Astrocyte (in vitro differentiated cells and primary cell): ENCODE measurements around the gene EML3. TPM values are rescaled to one million over a fixed set of nuclear protein-coding genes. Genes with fewer than 3 reads are reported as not detected.
A peak's percentile ranks its signal among the peaks of the same experiment; 100 is the strongest.

Experiments used
- DNase-seq: peaks from one replicate; pipeline ENCODE4 v3.0.0-alpha.2; 2010; ENCODE audit warnings: low read depth
- FAIRE-seq: peaks from 2 replicates; lab custom pipeline; 2011; peaks lifted over from hg19 to GRCh38; lab: Jason Lieb, UNC
- H2AFZ ChIP-seq: 2 replicates; pipeline ENCODE4 v1.6.0; 2012; ENCODE audit warnings: low read depth, low read length, inconsistent platforms
- H3K27ac ChIP-seq: 2 replicates; pipeline ENCODE4 v1.5.1; 2011; ENCODE audit warnings: low read depth, low read length, inconsistent platforms
- H3K27me3 ChIP-seq: 2 replicates; pipeline ENCODE4 v1.6.0; 2011; ENCODE audit warnings: low read length, inconsistent platforms; ENCODE audit not compliant: insufficient read depth
- H3K36me3 ChIP-seq: 2 replicates; pipeline ENCODE4 v1.5.1; 2011; ENCODE audit warnings: low read length, inconsistent platforms; ENCODE audit not compliant: insufficient read depth
- H3K4me1 ChIP-seq: 2 replicates; pipeline ENCODE4 v1.5.1; 2011; ENCODE audit warnings: low read length, inconsistent platforms; ENCODE audit not compliant: insufficient read depth
- H3K4me2 ChIP-seq: 2 replicates; pipeline ENCODE4 v1.6.0; 2012; ENCODE audit warnings: low read length, inconsistent platforms
- H3K4me3 ChIP-seq: 2 replicates; pipeline ENCODE4 v1.5.1; 2011; ENCODE audit warnings: low read depth, mild to moderate bottlenecking, low read length, inconsistent platforms; ENCODE audit not compliant: insufficient read depth
- H3K79me2 ChIP-seq: 2 replicates; pipeline ENCODE4 v1.6.0; 2012; ENCODE audit warnings: mild to moderate bottlenecking, low read length, inconsistent platforms; ENCODE audit not compliant: insufficient read depth
- H3K9ac ChIP-seq: 2 replicates; pipeline ENCODE4 v1.6.0; 2012; ENCODE audit warnings: mild to moderate bottlenecking, low read length, inconsistent platforms
- H3K9me3 ChIP-seq: 2 replicates; pipeline ENCODE4 v1.5.1; 2012; ENCODE audit warnings: low read depth, mild to moderate bottlenecking, low read length, inconsistent platforms; ENCODE audit not compliant: insufficient read depth
- H4K20me1 ChIP-seq: 2 replicates; pipeline ENCODE4 v1.6.0; 2012; ENCODE audit warnings: low read length, inconsistent platforms; ENCODE audit not compliant: insufficient read depth
- H3K27ac Mint-ChIP-seq: one replicate; pipeline ENCODE4 v1.8.0; 2021; ENCODE audit warnings: mild to moderate bottlenecking, mixed read lengths; ENCODE audit not compliant: unreplicated experiment
- H3K27me3 Mint-ChIP-seq: one replicate; pipeline ENCODE4 v1.8.0; 2021; ENCODE audit warnings: low read depth, mixed read lengths; ENCODE audit not compliant: unreplicated experiment
- H3K36me3 Mint-ChIP-seq: one replicate; pipeline ENCODE4 v1.8.0; 2021; ENCODE audit warnings: low read depth, mixed read lengths; ENCODE audit not compliant: unreplicated experiment
- H3K4me1 Mint-ChIP-seq: one replicate; pipeline ENCODE4 v1.8.0; 2021; ENCODE audit warnings: low read depth, mixed read lengths; ENCODE audit not compliant: unreplicated experiment
- H3K4me3 Mint-ChIP-seq: one replicate; pipeline ENCODE4 v1.8.0; 2021; ENCODE audit warnings: mild to moderate bottlenecking, moderate library complexity, mixed read lengths; ENCODE audit not compliant: unreplicated experiment
- H3K9me3 Mint-ChIP-seq: one replicate; pipeline ENCODE4 v1.8.0; 2021; ENCODE audit warnings: mild to moderate bottlenecking, mixed read lengths; ENCODE audit not compliant: unreplicated experiment
- EZH2 ChIP-seq: IDR thresholded peaks from 2 replicates; pipeline ENCODE4 v1.6.1; 2012; ENCODE audit warnings: mild to moderate bottlenecking, low read length, inconsistent platforms; ENCODE audit not compliant: insufficient read depth
- total RNA-seq: library from RNA; stranded (reverse); gene quantifications from 2 replicates; pipeline ENCODE4 v1.2.1, GENCODE V29; 2021
- TF ChIP-seq, protein P1 (sequence below): IDR thresholded peaks from 2 replicates; pipeline ENCODE4 v1.5.1; 2011; ENCODE audit warnings: low read depth, mild to moderate bottlenecking, inconsistent platforms, low read length, moderate library complexity; ENCODE audit not compliant: insufficient read depth

The EML3 gene
- total RNA-seq, 1 donor from 2014 or later = 25.5 TPM

DNA sequence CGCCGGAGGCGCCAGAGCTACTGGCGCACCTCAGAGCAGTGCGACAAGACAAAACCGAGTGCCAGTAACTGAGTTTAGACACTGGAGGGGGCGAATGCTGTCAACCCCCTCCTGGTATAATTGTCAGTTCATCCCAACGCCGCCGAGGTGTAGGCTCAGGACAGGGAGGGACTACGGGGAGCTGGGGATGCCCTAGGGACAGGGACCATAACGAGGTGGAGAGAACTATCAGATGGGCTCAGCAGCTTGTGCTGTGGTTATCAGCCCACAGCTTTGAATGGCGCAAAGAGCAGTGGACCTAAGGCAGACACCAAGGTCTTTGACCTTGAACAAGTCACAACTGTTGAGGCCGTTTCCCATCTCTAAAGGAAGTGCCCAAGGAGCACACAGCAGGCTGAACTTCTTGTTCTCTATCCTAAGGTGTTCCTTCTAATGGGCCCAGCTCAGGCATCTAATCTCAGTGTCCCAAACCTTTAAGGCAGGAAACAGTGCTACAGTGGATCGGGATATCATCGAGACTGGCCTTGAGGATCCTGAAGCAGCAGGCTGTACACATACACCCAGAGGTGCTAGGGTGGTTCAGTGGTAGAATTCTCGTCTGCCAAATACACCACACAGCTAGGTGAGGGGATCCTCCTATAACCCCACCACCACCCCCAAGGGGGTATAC, 20.3 kb downstream of the EML3 start:
- FAIRE-seq = no peak
- peak overlapping the region; percentile 79 for H2AFZ ChIP-seq

DNA sequence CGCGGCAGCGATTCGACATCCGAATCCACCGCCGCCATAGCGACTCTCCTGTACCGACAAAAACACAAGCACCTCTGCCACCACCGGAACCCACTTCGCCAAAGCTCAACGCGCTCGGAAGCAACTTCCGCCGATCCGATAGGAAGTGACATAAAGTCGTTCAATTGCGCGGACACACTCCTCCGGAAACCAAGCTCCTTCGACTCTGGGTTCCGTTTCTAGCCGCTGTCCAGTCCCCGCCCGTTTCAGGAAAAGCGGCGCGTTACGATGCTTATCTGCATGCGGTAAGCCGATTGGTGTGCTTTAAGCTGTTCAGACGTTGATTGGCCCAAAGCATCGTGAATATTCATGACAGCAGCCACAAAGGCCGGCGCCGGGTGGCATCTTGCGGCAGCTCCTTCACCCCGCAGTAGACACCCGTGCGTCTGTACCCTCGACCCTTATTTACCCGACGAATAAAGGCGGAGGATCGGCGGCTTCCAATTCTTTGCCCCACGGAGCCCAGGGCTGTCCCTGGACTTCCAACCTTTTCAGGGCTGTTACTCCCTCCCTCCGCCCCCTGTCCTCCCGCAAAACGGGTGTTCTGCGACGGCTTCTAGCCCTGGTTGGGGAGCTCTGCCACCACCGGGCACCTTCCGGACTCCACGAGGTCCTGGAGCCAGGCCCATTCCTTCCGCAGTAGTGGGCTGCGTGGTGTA, 21.0 kb downstream of the EML3 start, which contains the start of gene TUT1:
TUT1 (minus strand) TSS at position 76 of the 698 bp plus-strand sequence; CDS start at position 38, 38 bp downstream.
- H3K27ac ChIP-seq = peak within 1 kb of the TSS; percentile 80
- H3K27me3 Mint-ChIP-seq = no peaks in the 10 kb centered on the region
- H3K36me3 ChIP-seq = peaks cover 35% of the 10 kb centered on the region
- DNase-seq = peak; percentile 99
- H3K4me3 Mint-ChIP-seq = peak within 1 kb of the TSS; percentile 93
- H3K4me2 ChIP-seq = peak within 1 kb of the TSS; percentile 93
- H3K27ac Mint-ChIP-seq = peak within 1 kb of the TSS; percentile 96
- no peaks in the 10 kb centered on the region for H3K9me3 Mint-ChIP-seq
- H3K9me3 ChIP-seq = no peaks in the 10 kb centered on the region
- peak; percentile 64 for FAIRE-seq
- H3K36me3 Mint-ChIP-seq = peaks cover 31% of the 10 kb centered on the region
- peak within 1 kb of the TSS; percentile 96 for H3K4me3 ChIP-seq
- H3K27me3 ChIP-seq = no peaks in the 10 kb centered on the region
- H2AFZ ChIP-seq = peak within 1 kb of the TSS; percentile 81
- peaks cover 7% of the 10 kb centered on the region for H3K4me1 Mint-ChIP-seq
- no peak for TF ChIP-seq EZH2
- TF ChIP-seq, protein P1, sequence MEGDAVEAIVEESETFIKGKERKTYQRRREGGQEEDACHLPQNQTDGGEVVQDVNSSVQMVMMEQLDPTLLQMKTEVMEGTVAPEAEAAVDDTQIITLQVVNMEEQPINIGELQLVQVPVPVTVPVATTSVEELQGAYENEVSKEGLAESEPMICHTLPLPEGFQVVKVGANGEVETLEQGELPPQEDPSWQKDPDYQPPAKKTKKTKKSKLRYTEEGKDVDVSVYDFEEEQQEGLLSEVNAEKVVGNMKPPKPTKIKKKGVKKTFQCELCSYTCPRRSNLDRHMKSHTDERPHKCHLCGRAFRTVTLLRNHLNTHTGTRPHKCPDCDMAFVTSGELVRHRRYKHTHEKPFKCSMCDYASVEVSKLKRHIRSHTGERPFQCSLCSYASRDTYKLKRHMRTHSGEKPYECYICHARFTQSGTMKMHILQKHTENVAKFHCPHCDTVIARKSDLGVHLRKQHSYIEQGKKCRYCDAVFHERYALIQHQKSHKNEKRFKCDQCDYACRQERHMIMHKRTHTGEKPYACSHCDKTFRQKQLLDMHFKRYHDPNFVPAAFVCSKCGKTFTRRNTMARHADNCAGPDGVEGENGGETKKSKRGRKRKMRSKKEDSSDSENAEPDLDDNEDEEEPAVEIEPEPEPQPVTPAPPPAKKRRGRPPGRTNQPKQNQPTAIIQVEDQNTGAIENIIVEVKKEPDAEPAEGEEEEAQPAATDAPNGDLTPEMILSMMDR = no peak
- peaks cover 36% of the 10 kb centered on the region for H4K20me1 ChIP-seq
- H3K9ac ChIP-seq = peak within 1 kb of the TSS; percentile 95
- peaks cover 39% of the 10 kb centered on the region for H3K79me2 ChIP-seq
- peaks cover 10% of the 10 kb centered on the region for H3K4me1 ChIP-seq

More for the DNA sequence above, 20.3 kb downstream of the EML3 start:
- Histone ChIP-seq H3K36me3 (peaks cover 38% of the 10 kb centered on the region), H3K4me2 (peak overlapping the region; percentile 93), H3K4me3 (peak overlapping the region; percentile 96), H3K9ac (peak overlapping the region; percentile 82), H3K27me3 (no peaks in the 10 kb centered on the region), H3K27ac (peak overlapping the region; percentile 77), H3K79me2 (peaks cover 43% of the 10 kb centered on the region), H3K9me3 (no peaks in the 10 kb centered on the region), H4K20me1 (peaks cover 39% of the 10 kb centered on the region), H3K4me1 (peaks cover 10% of the 10 kb centered on the region)
- peaks cover 33% of the 10 kb centered on the region for H3K36me3 Mint-ChIP-seq
- no peaks in the 10 kb centered on the region for H3K9me3 Mint-ChIP-seq
- TF ChIP-seq, protein P1 = no peak
- TF ChIP-seq EZH2 = no peak
- H3K4me3 Mint-ChIP-seq = peak overlapping the region; percentile 93
- DNase-seq = no peak
- no peaks in the 10 kb centered on the region for H3K27me3 Mint-ChIP-seq
- H3K4me1 Mint-ChIP-seq = peaks cover 7% of the 10 kb centered on the region
- peak overlapping the region; percentile 96 for H3K27ac Mint-ChIP-seq
